Naive thymus-derived CD4-positive, alpha-beta T cell (primary cell): ENCODE measurements around the gene ME2. TPM values are rescaled to one million over a fixed set of nuclear protein-coding genes. Genes with fewer than 3 reads are reported as not detected.

Experiments used
- ATAC-seq: fragments of 150-1000 bp; cut with Tn5 transposase; 2 replicates; pipeline ENCODE4 v1.10.0; 2021; ENCODE audit warnings: mild to moderate bottlenecking, moderate library complexity
- CTCF ChIA-PET: fragments of 350-600 bp; sonication (Branson Sonifier 250); formaldehyde crosslinking; loops from one replicate; lab custom pipeline; 2021; ENCODE audit warnings: antibody characterized with exemption; lab: Charles Lee
- POLR2A ChIA-PET: fragments of 350-600 bp; sonication (Branson Sonifier 250); formaldehyde crosslinking; loops from one replicate; lab custom pipeline; 2021; ENCODE audit warnings: antibody characterized with exemption, inconsistent platforms; lab: Charles Lee
- DNase-seq, 9 donors: peaks; one replicate each; pipeline versions ENCODE4 v3.0.0 to v3.0.0-alpha.2; 2020 to 2022; ENCODE audit warnings: mixed read lengths in 1 of 9
- H3K27ac ChIP-seq: one replicate; pipeline ENCODE4 v1.7.0; 2013; ENCODE audit warnings: mild to moderate bottlenecking, low read depth, low read length, moderate library complexity
- H3K27me3 ChIP-seq, 2 donors: one replicate each; pipeline ENCODE4 v1.7.0; 2013; ENCODE audit warnings: low read length in 2 of 2, mild to moderate bottlenecking in 2 of 2, moderate library complexity in 2 of 2; ENCODE audit not compliant: control insufficient read depth in 2 of 2, insufficient read depth in 2 of 2
- H3K36me3 ChIP-seq, 3 experiments: 1 replicate in 2 of 3; 2 replicates in 1 of 3; pipeline ENCODE4 v1.7.0; 2013; ENCODE audit warnings: low read length in 3 of 3, mild to moderate bottlenecking in 3 of 3, moderate library complexity in 1 of 3; ENCODE audit not compliant: insufficient read depth in 3 of 3, control insufficient read depth in 2 of 3
- H3K4me1 ChIP-seq, 2 donors: one replicate each; pipeline ENCODE4 v1.7.0; 2013; ENCODE audit warnings: low read length in 2 of 2, mild to moderate bottlenecking in 2 of 2, moderate library complexity in 1 of 2; ENCODE audit not compliant: control insufficient read depth in 2 of 2, insufficient read depth in 2 of 2
- H3K4me3 ChIP-seq: 2 replicates; pipeline ENCODE4 v1.7.0; 2013; ENCODE audit warnings: mild to moderate bottlenecking, low read length
- H3K9me3 ChIP-seq, 3 experiments: 1 replicate in 2 of 3; 2 replicates in 1 of 3; pipeline ENCODE4 v1.7.0; 2013; ENCODE audit warnings: low read length in 3 of 3; ENCODE audit not compliant: control insufficient read depth in 2 of 3
- H3K27ac Mint-ChIP-seq, 9 donors: one replicate each; pipeline ENCODE4 v1.8.0; 2020 to 2022; ENCODE audit warnings: mixed read lengths in 9 of 9, mild to moderate bottlenecking in 8 of 9, moderate library complexity in 5 of 9, inconsistent platforms in 2 of 9
- H3K27me3 Mint-ChIP-seq, 5 donors: one replicate each; pipeline ENCODE4 v1.8.0; 2021 to 2022; ENCODE audit warnings: mixed read lengths in 5 of 5, mild to moderate bottlenecking in 1 of 5
- H3K36me3 Mint-ChIP-seq, 5 donors: one replicate each; pipeline ENCODE4 v1.8.0; 2020 to 2022; ENCODE audit warnings: mixed read lengths in 5 of 5, mild to moderate bottlenecking in 3 of 5, inconsistent platforms in 1 of 5
- H3K4me1 Mint-ChIP-seq, 7 donors: one replicate each; pipeline ENCODE4 v1.8.0; 2020 to 2022; ENCODE audit warnings: mixed read lengths in 7 of 7, mild to moderate bottlenecking in 3 of 7, inconsistent platforms in 1 of 7
- H3K4me3 Mint-ChIP-seq, 10 donors: one replicate each; pipeline ENCODE4 v1.8.0; 2020 to 2022; ENCODE audit warnings: mild to moderate bottlenecking in 10 of 10, mixed read lengths in 10 of 10, moderate library complexity in 6 of 10, inconsistent platforms in 2 of 10
- H3K9me3 Mint-ChIP-seq, 11 donors: one replicate each; pipeline ENCODE4 v1.8.0; 2020 to 2022; ENCODE audit warnings: mixed read lengths in 11 of 11, mild to moderate bottlenecking in 4 of 11, inconsistent platforms in 1 of 11, moderate library complexity in 1 of 11
- intact Hi-C, 2 donors: fragments of 100-400 bp; cut with micrococcal nuclease; formaldehyde crosslinking; loops; one replicate each; pipeline ENCODE4 v1.15.1; 2023
- polyA plus RNA-seq, 2 donors: library from polyadenylated mRNA; unstranded; fragments of 300-500 nt; fragmentation: Illumina TruSeq; gene quantifications; one replicate each; pipeline ENCODE4 v1.2.3, GENCODE V29; 2021
- total RNA-seq, 6 experiments: library from RNA in 5 of 6; stranded (reverse) in 5 of 6; gene quantifications; 1 replicate in 5 of 6; 2 replicates in 1 of 6; pipeline ENCODE4 v1.2.3 and lab custom pipeline; 2021 to 2026

Gene ME2
- total and polyA plus RNA-seq, 7 experiments from 2014 or later: 29.4 to 84.7 (median 43.7) TPM

GRCh38 chr18:50918153-50918552 lies 39.2 kb downstream of the ME2 start:
- ChIA-PET POLR2A (no interaction called here), CTCF (no interaction called here)
- ATAC-seq (no peak), DNase-seq (no peak)
- Histone ChIP-seq H3K4me1 (no peaks in the 10 kb centered on the region), H3K36me3 (peaks cover 0 to 29% (median 6%) of the 10 kb centered on the region in 3 experiments), H3K27ac (no peak overlapping the region), H3K9me3 (no peaks in the 10 kb centered on the region), H3K27me3 (no peaks in the 10 kb centered on the region), H3K4me3 (no peak overlapping the region)
- Mint-ChIP-seq H3K27ac (peak overlapping the region in 3 of 9 donors; percentile 25 to 74 (median 42)), H3K27me3 (no peaks in the 10 kb centered on the region), H3K4me3 (no peak overlapping the region), H3K36me3 (peaks cover 24 to 76% (median 57%) of the 10 kb centered on the region in 5 donors), H3K9me3 (no peaks in the 10 kb centered on the region), H3K4me1 (peaks cover 1 to 11% (median 5%) of the 10 kb centered on the region in 7 donors)
- intact Hi-C loops: loop anchor here in 1 of 2 donors (5.0 kb wide), 2 partner anchors 96 to 134 kb away; partner anchors contain the start of gene MRO

GRCh38 chr18:50924372-50924771 lies 45.5 kb downstream of the ME2 start:
- CTCF ChIA-PET: interaction anchor here (0.6 kb wide), 1 partner anchor 111 kb away, joined by 3 read pairs; no protein-coding TSS in a partner anchor
- Mint-ChIP-seq H3K27ac (no peak overlapping the region), H3K27me3 (no peaks in the 10 kb centered on the region)

GRCh38 chr18:50926521-50926920 lies 47.6 kb downstream of the ME2 start:
- intact Hi-C loops: no loop called here
- Histone ChIP-seq H3K9me3 (no peaks in the 10 kb centered on the region), H3K4me3 (no peak overlapping the region), H3K36me3 (peaks cover 4 to 56% (median 22%) of the 10 kb centered on the region in 3 experiments), H3K4me1 (no peaks in the 10 kb centered on the region), H3K27me3 (no peaks in the 10 kb centered on the region), H3K27ac (no peak overlapping the region)
- CTCF ChIA-PET: no interaction called here
- Mint-ChIP-seq H3K36me3 (peaks cover 19 to 63% (median 49%) of the 10 kb centered on the region in 5 donors), H3K4me3 (no peak overlapping the region), H3K27me3 (no peaks in the 10 kb centered on the region), H3K4me1 (peaks cover 0 to 3% (median 0%) of the 10 kb centered on the region in 7 donors), H3K9me3 (peaks cover 0 to 10% (median 3%) of the 10 kb centered on the region in 11 donors), H3K27ac (no peak overlapping the region)
- DNase-seq (no peak), ATAC-seq (no peak)
- POLR2A ChIA-PET: no interaction called here

More at GRCh38 chr18:50924372-50924771, 45.5 kb downstream of the ME2 start:
- H3K4me3 Mint-ChIP-seq: no peak overlapping the region
- peaks cover 25 to 80% (median 59%) of the 10 kb centered on the region in 5 donors for H3K36me3 Mint-ChIP-seq
- no peak for ATAC-seq
- Histone ChIP-seq H3K36me3 (peaks cover 4 to 57% (median 28%) of the 10 kb centered on the region in 3 experiments), H3K27ac (no peak overlapping the region), H3K9me3 (no peaks in the 10 kb centered on the region), H3K4me1 (no peaks in the 10 kb centered on the region), H3K27me3 (no peaks in the 10 kb centered on the region), H3K4me3 (no peak overlapping the region)
- no peak for DNase-seq
- intact Hi-C loops: no loop called here
- H3K9me3 Mint-ChIP-seq: peaks cover 0 to 10% (median 3%) of the 10 kb centered on the region in 11 donors
- H3K4me1 Mint-ChIP-seq: peaks cover 0 to 3% (median 0%) of the 10 kb centered on the region in 7 donors
- POLR2A ChIA-PET: no interaction called here

- H3K4me1 Mint-ChIP-seq: peaks cover 0 to 3% (median 0%) of the 10 kb centered on the region in 7 donors
- H3K27me3 ChIP-seq: no peaks in the 10 kb centered on the region
- peaks cover 10 to 49% (median 37%) of the 10 kb centered on the region in 5 donors for H3K36me3 Mint-ChIP-seq
- DNase-seq (no peak), ATAC-seq (no peak)
- peak overlapping the region in 1 of 9 donors; percentile 46 for H3K27ac Mint-ChIP-seq
- no peaks in the 10 kb centered on the region for H3K27me3 Mint-ChIP-seq
- H3K4me3 Mint-ChIP-seq: no peak overlapping the region
- no peak overlapping the region for H3K4me3 ChIP-seq
- POLR2A ChIA-PET: no interaction called here
- no peak overlapping the region for H3K27ac ChIP-seq
- CTCF ChIA-PET: no interaction called here
- no peaks in the 10 kb centered on the region for H3K4me1 ChIP-seq
- peaks cover 0 to 10% (median 3%) of the 10 kb centered on the region in 11 donors for H3K9me3 Mint-ChIP-seq
- H3K9me3 ChIP-seq: no peaks in the 10 kb centered on the region
- H3K36me3 ChIP-seq: peaks cover 4 to 46% (median 22%) of the 10 kb centered on the region in 3 experiments
- intact Hi-C loops: no loop called here
Observed at GRCh38 chr18:50928551-50928950, 49.6 kb downstream of the ME2 start.

GRCh38 chr18:50933684-50934083 lies 54.8 kb downstream of the ME2 start:
- Histone ChIP-seq H3K27me3 (no peaks in the 10 kb centered on the region), H3K4me1 (no peaks in the 10 kb centered on the region), H3K27ac (no peak overlapping the region), H3K4me3 (no peak overlapping the region), H3K9me3 (no peaks in the 10 kb centered on the region), H3K36me3 (peaks cover 0 to 16% (median 3%) of the 10 kb centered on the region in 3 experiments)
- no peak overlapping the region for H3K4me3 Mint-ChIP-seq
- peaks cover 0 to 19% (median 6%) of the 10 kb centered on the region in 5 donors for H3K36me3 Mint-ChIP-seq
- DNase-seq (no peak), ATAC-seq (no peak)
- peaks cover 0 to 7% (median 2%) of the 10 kb centered on the region in 7 donors for H3K4me1 Mint-ChIP-seq
- H3K9me3 Mint-ChIP-seq: no peaks in the 10 kb centered on the region
- no peak overlapping the region for H3K27ac Mint-ChIP-seq
- intact Hi-C loops: no loop called here
- ChIA-PET POLR2A (no interaction called here), CTCF (interaction anchor here (1.1 kb wide), 1 partner anchor 113 kb away, joined by 3 read pairs; no protein-coding TSS in a partner anchor)
- H3K27me3 Mint-ChIP-seq: no peaks in the 10 kb centered on the region

GRCh38 chr18:50934545-50935211 lies 55.8 kb downstream of the ME2 start:
- ChIA-PET CTCF (no interaction called here), POLR2A (interaction anchor here (0.7 kb wide), 2 partner anchors 82 to 693 kb away, joined by 3 read pairs; no protein-coding TSS in a partner anchor)
- intact Hi-C loops: loop anchor here in 1 of 2 donors (5.0 kb wide), 1 partner anchor 112 kb away; the partner anchor contains the start of gene MRO
- H3K27ac ChIP-seq: no peak overlapping the region
- Mint-ChIP-seq H3K9me3 (no peaks in the 10 kb centered on the region), H3K4me1 (peaks cover 0 to 7% (median 2%) of the 10 kb centered on the region in 7 donors), H3K27ac (peak overlapping the region in 2 of 9 donors; percentile 54 to 56), H3K4me3 (no peak overlapping the region), H3K36me3 (peaks cover 0 to 25% (median 6%) of the 10 kb centered on the region in 5 donors), H3K27me3 (no peaks in the 10 kb centered on the region)
- DNase-seq: no peak
- no peak for ATAC-seq
- no peak overlapping the region for H3K4me3 ChIP-seq
- H3K27me3 ChIP-seq: no peaks in the 10 kb centered on the region
- no peaks in the 10 kb centered on the region for H3K9me3 ChIP-seq
- H3K36me3 ChIP-seq: peaks cover 0 to 15% (median 0%) of the 10 kb centered on the region in 3 experiments
- H3K4me1 ChIP-seq: no peaks in the 10 kb centered on the region
